ENCODE results near the gene CSNK2B.
"Not testable (repeated sequence)": the region's sequence is repeated elsewhere in the genome, so short reads cannot be mapped to it uniquely, and the experiment has no call there.

Gene CSNK2B

GRCh38 chr6:31691078-31691463, 25.2 kb downstream of the CSNK2B start:
- no peak for DNase-seq

- no peak for DNase-seq
Observed at GRCh38 chr6:31691564-31692108, 25.8 kb downstream of the CSNK2B start.

- no peak for DNase-seq
Observed at GRCh38 chr6:31692353-31692752, 26.5 kb downstream of the CSNK2B start.

GRCh38 chr6:31692886-31693285, 27.0 kb downstream of the CSNK2B start:
- DNase-seq, result no peak

GRCh38 chr6:31693535-31693934, 27.7 kb downstream of the CSNK2B start:
- DNase-seq, result no peak

- DNase-seq, result no peak
Observed at GRCh38 chr6:31697555-31697954, 31.7 kb downstream of the CSNK2B start.

GRCh38 chr6:31700740-31701401, 35.0 kb downstream of the CSNK2B start:
- DNase-seq, result no peak

GRCh38 chr6:31701666-31702404, 36.0 kb downstream of the CSNK2B start:
- DNase-seq, result peak; percentile 64

GRCh38 chr6:31702405-31702818, 36.5 kb downstream of the CSNK2B start:
- no peak for DNase-seq

GRCh38 chr6:31702819-31703716, 37.2 kb downstream of the CSNK2B start, which contains the start of gene ABHD16A:
Gene ABHD16A (minus strand): TSS chr6:31703324. CDS start chr6:31703281, 43 bp downstream.
- peak; percentile 99 for DNase-seq

- DNase-seq, result no peak
Observed at GRCh38 chr6:31705931-31706330, 40.1 kb downstream of the CSNK2B start.

- no peak for DNase-seq
Observed at GRCh38 chr6:31706599-31706998, 40.7 kb downstream of the CSNK2B start, which contains the start of gene LY6G6F. Gene LY6G6F (plus strand): TSS chr6:31706866. CDS start chr6:31706907, 41 bp downstream.

- DNase-seq, result no peak
Observed at GRCh38 chr6:31707701-31708100, 41.8 kb downstream of the CSNK2B start.

GRCh38 chr6:31708224-31708623, 42.3 kb downstream of the CSNK2B start:
- DNase-seq, result no peak

GRCh38 chr6:31709157-31709556, 43.3 kb downstream of the CSNK2B start:
- DNase-seq, result not testable (repeated sequence)

GRCh38 chr6:31710523-31711219, 44.8 kb downstream of the CSNK2B start:
- no peak for DNase-seq

- no peak for DNase-seq
Observed at GRCh38 chr6:31711233-31711632, 45.4 kb downstream of the CSNK2B start.

GRCh38 chr6:31712296-31712695, 46.4 kb downstream of the CSNK2B start:
- no peak for DNase-seq

- DNase-seq, result no peak
Observed at GRCh38 chr6:31713465-31713864, 47.6 kb downstream of the CSNK2B start.

- DNase-seq, result no peak
Observed at GRCh38 chr6:31713991-31714684, 48.3 kb downstream of the CSNK2B start.
